Activated CD8-positive, alpha-beta T cell treated with anti-CD3 and anti-CD28 coated beads, Interleukin-2, amount 10 ng/mL, durations not matched to agents 7 days and 5 days (primary cell): Measurements from ENCODE around the gene MAPKAP1. TPM values are rescaled to one million over a fixed set of nuclear protein-coding genes. Genes with fewer than 3 reads are reported as not detected.
A peak's percentile ranks its signal among the peaks of the same experiment; 100 is the strongest.

Experiments used
- ATAC-seq: fragments of 150-1000 bp; cut with Tn5 transposase; one replicate; pipeline ENCODE4 v1.10.0; 2021; ENCODE audit warnings: moderate library complexity
- CTCF ChIA-PET: fragments of 350-600 bp; sonication (Branson Sonifier 250); formaldehyde crosslinking; loops from one replicate; lab custom pipeline; 2021; ENCODE audit warnings: antibody characterized with exemption; lab: Charles Lee
- POLR2A ChIA-PET: fragments of 350-600 bp; sonication (Branson Sonifier 250); formaldehyde crosslinking; loops from one replicate; lab custom pipeline; 2021; ENCODE audit warnings: antibody characterized with exemption; lab: Charles Lee
- DNase-seq: peaks from one replicate; pipeline ENCODE4 v3.0.0-alpha.2; 2020
- H3K27ac Mint-ChIP-seq: one replicate; pipeline ENCODE4 v1.8.0; 2021; ENCODE audit warnings: mild to moderate bottlenecking, mixed read lengths
- H3K27me3 Mint-ChIP-seq: one replicate; pipeline ENCODE4 v1.8.0; 2021; ENCODE audit warnings: low read depth, mixed read lengths
- H3K36me3 Mint-ChIP-seq: one replicate; pipeline ENCODE4 v1.8.0; 2021; ENCODE audit warnings: low read depth, mixed read lengths
- H3K4me1 Mint-ChIP-seq: one replicate; pipeline ENCODE4 v1.8.0; 2021; ENCODE audit warnings: low read depth, mixed read lengths
- H3K4me3 Mint-ChIP-seq: one replicate; pipeline ENCODE4 v1.8.0; 2021; ENCODE audit warnings: mild to moderate bottlenecking, mixed read lengths
- H3K9me3 Mint-ChIP-seq: one replicate; pipeline ENCODE4 v1.8.0; 2022; ENCODE audit warnings: mixed read lengths; ENCODE audit not compliant: insufficient read depth
- total RNA-seq, 2 experiments: library from RNA; stranded (reverse); gene quantifications; one replicate each; pipeline ENCODE4 v1.2.3, GENCODE V29; 2021

MAPKAP1 gene
- total RNA-seq, 2 experiments from 2014 or later: 60.4 to 63.9 TPM

DNA sequence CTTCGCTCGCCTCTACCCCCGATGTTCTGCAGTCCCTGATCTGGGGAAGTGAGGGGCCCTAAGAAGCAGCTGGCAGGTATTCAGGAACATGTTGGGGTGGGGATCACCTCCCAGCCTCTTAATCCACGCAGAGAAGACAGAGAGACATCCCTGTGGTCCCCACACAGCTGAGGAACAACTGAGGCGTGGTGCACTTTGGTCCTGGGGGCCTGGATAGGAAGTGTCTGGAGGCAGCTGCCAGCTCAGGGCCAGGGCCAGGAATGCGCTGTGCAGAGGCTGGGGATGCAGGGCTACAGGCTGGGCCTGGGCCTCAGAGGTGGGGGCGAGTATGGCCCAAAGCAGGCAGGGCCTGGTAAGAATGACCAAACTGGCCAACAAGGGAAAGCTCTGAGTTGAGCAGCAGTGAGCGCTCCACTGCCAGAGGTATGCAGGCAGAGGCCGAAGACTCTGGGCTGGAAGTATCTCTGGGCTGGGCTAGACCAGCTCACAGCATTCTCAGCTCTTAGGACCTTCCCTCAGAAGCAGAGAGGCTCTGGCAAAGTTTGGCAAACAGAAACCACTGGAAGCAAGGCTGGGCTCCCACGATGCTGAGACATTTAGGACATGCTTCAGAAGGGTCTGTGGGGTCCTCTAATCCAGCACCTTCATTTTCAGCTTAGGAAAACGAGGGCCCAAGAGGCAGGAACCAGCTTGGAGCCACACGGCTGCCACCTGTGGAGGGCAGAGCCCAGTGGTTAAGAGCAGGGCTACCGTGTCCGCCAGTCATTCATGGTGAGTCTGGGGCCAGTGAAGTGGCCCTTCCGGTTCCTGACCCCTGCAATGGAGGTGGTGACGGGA lies 271.0 kb downstream of the MAPKAP1 start:
- ATAC-seq (no peak), DNase-seq (no peak)
- H3K4me3 Mint-ChIP-seq: no peak overlapping the region
- POLR2A ChIA-PET: no interaction called here
- no peaks in the 10 kb centered on the region for H3K27me3 Mint-ChIP-seq
- no peak overlapping the region for H3K27ac Mint-ChIP-seq
- no peaks in the 10 kb centered on the region for H3K4me1 Mint-ChIP-seq
- CTCF ChIA-PET: no interaction called here
- H3K9me3 Mint-ChIP-seq: no peaks in the 10 kb centered on the region
- no peaks in the 10 kb centered on the region for H3K36me3 Mint-ChIP-seq

DNA sequence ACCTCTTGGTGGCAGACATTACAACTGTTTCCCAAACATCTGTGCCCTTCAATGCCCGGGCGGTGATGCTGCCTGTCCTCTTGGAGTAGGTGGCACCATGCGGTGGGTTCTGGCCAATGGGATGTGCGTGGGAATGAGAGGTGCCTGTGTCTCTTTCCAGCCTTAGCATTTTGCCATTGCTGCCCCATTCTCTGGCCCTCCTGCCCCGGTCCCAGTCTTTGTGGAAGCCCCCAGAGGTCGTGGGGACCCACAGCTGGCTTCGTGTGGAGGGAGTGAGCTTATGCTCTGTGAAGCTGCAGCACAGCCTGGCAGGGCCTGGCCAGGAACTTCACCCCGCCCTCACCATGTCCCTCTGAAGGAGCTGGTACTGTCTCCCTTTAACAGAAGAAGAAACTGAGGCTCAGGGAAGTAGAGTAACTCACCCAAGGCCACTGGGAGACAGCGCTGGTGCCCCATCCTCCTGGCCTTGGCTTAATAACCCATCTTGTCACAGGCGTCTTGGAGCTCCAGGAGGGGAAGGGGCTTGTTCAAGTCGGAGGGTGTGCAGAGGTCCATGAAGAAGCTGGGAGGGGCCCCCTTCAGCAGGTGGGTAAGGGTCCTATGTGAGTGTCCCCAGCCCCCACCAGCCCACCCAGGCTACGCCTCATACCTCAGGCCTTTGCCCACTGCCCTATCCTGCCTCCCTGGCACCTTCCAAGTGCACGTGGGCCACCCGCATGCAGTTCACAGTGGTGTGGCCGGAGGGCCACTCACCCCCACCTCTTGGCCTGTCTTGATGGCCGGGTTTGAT lies 271.8 kb downstream of the MAPKAP1 start:
- ATAC-seq (no peak), DNase-seq (no peak)
- H3K27ac Mint-ChIP-seq: no peak overlapping the region
- H3K4me3 Mint-ChIP-seq: no peak overlapping the region
- H3K4me1 Mint-ChIP-seq: no peaks in the 10 kb centered on the region
- H3K27me3 Mint-ChIP-seq: no peaks in the 10 kb centered on the region
- no peaks in the 10 kb centered on the region for H3K9me3 Mint-ChIP-seq
- POLR2A ChIA-PET: no interaction called here
- CTCF ChIA-PET: no interaction called here
- no peaks in the 10 kb centered on the region for H3K36me3 Mint-ChIP-seq

GRCh38 chr9:125433461-125434011 lies 273.5 kb downstream of the MAPKAP1 start:
- POLR2A ChIA-PET: no interaction called here

DNA sequence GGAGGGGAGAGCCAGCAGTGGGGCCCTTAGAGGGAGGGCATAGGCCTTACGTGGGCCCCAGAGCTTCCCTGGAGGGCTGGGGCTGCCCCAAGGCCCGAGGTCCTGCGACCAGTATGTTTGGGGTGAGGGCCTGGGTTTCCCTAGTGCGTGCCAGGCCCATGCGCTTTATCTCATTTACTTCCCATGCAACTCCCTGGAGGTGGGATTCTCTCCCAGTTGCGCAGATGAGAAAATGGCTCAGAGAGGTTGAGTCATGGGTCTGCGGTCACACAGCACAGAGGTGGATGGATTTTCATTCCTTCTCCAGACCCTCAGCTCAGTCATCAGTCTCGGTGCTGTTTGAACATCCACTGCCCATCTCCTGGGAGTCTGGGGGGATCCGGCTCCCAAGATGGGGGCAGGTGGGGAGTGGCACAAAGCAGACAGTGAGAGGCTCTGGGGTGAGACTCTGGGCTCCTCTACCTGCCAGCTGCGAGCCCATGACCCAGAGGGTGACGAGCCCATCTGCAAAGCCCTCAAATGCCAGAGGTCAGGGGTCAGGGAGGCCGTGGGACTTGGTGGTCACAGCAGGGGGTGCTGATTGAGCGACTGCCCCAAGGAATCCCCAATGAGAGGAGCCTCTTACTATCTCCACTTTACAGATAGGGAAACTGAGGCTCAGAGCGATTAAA lies 274.2 kb downstream of the MAPKAP1 start:
- H3K27ac Mint-ChIP-seq: no peak overlapping the region
- DNase-seq: no peak
- H3K9me3 Mint-ChIP-seq: no peaks in the 10 kb centered on the region
- CTCF ChIA-PET: no interaction called here
- H3K4me3 Mint-ChIP-seq: no peak overlapping the region
- H3K36me3 Mint-ChIP-seq: no peaks in the 10 kb centered on the region
- ATAC-seq: no peak
- no peaks in the 10 kb centered on the region for H3K27me3 Mint-ChIP-seq
- no peaks in the 10 kb centered on the region for H3K4me1 Mint-ChIP-seq
- POLR2A ChIA-PET: no interaction called here

More at GRCh38 chr9:125433461-125434011, 273.5 kb downstream of the MAPKAP1 start:
- Mint-ChIP-seq H3K9me3 (no peaks in the 10 kb centered on the region), H3K36me3 (no peaks in the 10 kb centered on the region), H3K27me3 (no peaks in the 10 kb centered on the region), H3K4me1 (no peaks in the 10 kb centered on the region), H3K4me3 (no peak overlapping the region), H3K27ac (no peak overlapping the region)
- DNase-seq (no peak), ATAC-seq (no peak)
- CTCF ChIA-PET: no interaction called here

GRCh38 chr9:125431741-125432271 lies 275.2 kb downstream of the MAPKAP1 start:
- Mint-ChIP-seq H3K27ac (no peak overlapping the region), H3K9me3 (no peaks in the 10 kb centered on the region), H3K27me3 (no peaks in the 10 kb centered on the region), H3K4me3 (no peak overlapping the region), H3K4me1 (no peaks in the 10 kb centered on the region), H3K36me3 (no peaks in the 10 kb centered on the region)
- ChIA-PET POLR2A (no interaction called here), CTCF (no interaction called here)
- no peak for DNase-seq
- ATAC-seq: no peak

GRCh38 chr9:125431012-125431305 lies 276.0 kb downstream of the MAPKAP1 start:
- ATAC-seq (no peak), DNase-seq (no peak)
- Mint-ChIP-seq H3K9me3 (no peaks in the 10 kb centered on the region), H3K27me3 (no peaks in the 10 kb centered on the region), H3K36me3 (no peaks in the 10 kb centered on the region), H3K4me1 (no peaks in the 10 kb centered on the region), H3K27ac (no peak overlapping the region), H3K4me3 (no peak overlapping the region)
- POLR2A ChIA-PET: no interaction called here
- CTCF ChIA-PET: no interaction called here

- no peaks in the 10 kb centered on the region for H3K36me3 Mint-ChIP-seq
- ChIA-PET POLR2A (no interaction called here), CTCF (no interaction called here)
- no peak overlapping the region for H3K4me3 Mint-ChIP-seq
- H3K27ac Mint-ChIP-seq: no peak overlapping the region
- no peaks in the 10 kb centered on the region for H3K4me1 Mint-ChIP-seq
- no peaks in the 10 kb centered on the region for H3K27me3 Mint-ChIP-seq
- DNase-seq: no peak
- no peak for ATAC-seq
- H3K9me3 Mint-ChIP-seq: no peaks in the 10 kb centered on the region
Measured at GRCh38 chr9:125430161-125431011, 276.6 kb downstream of the MAPKAP1 start.

DNA sequence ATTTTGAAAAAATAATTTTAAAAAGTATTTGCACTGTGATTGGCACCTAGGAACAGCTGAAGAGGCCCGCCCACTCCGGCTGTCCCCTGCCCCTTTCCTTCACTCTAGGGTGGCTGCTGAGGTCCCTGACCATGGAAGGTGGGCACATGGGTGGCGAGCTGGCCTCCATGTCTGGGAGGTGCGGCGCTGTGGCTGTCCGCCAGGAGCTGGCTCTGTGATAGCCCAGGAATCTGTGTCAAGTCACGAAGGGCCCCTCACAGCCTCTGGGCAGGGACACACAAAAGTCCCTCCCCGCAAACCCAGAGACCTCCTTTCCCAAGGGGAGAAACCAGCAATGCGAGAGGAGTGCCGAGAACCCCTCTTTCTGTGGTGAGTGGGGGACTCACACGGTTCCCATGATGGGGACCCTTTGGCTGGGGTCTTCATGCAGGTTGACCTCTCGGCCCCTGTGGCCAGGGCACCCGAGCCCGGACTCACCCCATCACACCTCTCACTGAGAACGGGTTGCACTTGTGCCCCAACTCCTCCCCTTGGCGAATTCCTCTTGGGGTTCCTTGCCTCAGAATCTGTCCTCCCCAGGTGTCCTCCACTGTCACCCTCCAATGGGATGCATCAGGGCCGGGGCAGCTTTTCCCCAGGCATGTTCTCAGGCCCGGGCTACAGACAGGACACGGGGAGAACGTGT lies 277.4 kb downstream of the MAPKAP1 start:
- Mint-ChIP-seq H3K27ac (no peak overlapping the region), H3K4me3 (no peak overlapping the region), H3K4me1 (no peaks in the 10 kb centered on the region), H3K36me3 (no peaks in the 10 kb centered on the region), H3K9me3 (no peaks in the 10 kb centered on the region), H3K27me3 (no peaks in the 10 kb centered on the region)
- DNase-seq (no peak), ATAC-seq (no peak)
- POLR2A ChIA-PET: no interaction called here
- CTCF ChIA-PET: no interaction called here

DNA sequence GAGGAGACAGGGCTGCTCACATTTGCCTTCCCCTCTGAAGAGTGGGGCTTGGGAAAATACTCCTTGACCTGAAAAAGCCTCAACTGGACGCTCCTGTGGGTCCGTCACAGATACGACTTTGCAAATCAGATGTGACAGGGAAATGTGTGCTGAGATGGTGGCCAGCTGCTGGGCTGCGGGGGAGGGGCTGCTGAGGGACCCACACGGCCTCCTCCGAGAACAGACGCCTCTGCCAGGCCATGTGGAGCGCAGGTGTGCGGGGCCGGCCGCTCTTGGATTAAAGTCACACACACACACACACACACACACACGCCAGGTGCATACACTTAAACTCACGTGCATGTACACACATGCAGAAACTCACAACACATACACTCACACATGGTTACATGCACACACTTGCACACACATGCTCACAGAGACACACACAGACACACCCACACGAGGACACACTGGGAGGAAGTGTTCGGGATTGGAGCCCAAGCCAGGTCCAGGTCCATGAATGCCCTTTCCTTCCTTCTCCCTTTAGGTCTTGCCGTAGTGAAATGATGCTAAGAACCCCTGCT lies 278.0 kb downstream of the MAPKAP1 start:
- H3K4me1 Mint-ChIP-seq: no peaks in the 10 kb centered on the region
- CTCF ChIA-PET: no interaction called here

GRCh38 chr9:125428060-125428901 lies 278.7 kb downstream of the MAPKAP1 start:
- no peak overlapping the region for H3K27ac Mint-ChIP-seq
- peak; percentile 43 for ATAC-seq
- CTCF ChIA-PET: interaction anchor here (1.0 kb wide), 1 partner anchor 20 kb away, joined by 4 read pairs; no protein-coding TSS in a partner anchor
- DNase-seq: peak; percentile 45
- POLR2A ChIA-PET: interaction anchor here (0.6 kb wide), 1 partner anchor 197 kb away, joined by 3 read pairs; no protein-coding TSS in a partner anchor
- H3K4me1 Mint-ChIP-seq: no peaks in the 10 kb centered on the region
- H3K27me3 Mint-ChIP-seq: no peaks in the 10 kb centered on the region
- no peak overlapping the region for H3K4me3 Mint-ChIP-seq
- H3K9me3 Mint-ChIP-seq: no peaks in the 10 kb centered on the region
- H3K36me3 Mint-ChIP-seq: no peaks in the 10 kb centered on the region

More for the DNA sequence above, 278.0 kb downstream of the MAPKAP1 start:
- no peak overlapping the region for H3K27ac Mint-ChIP-seq
- no peak overlapping the region for H3K4me3 Mint-ChIP-seq
- ATAC-seq (no peak), DNase-seq (no peak)
- no peaks in the 10 kb centered on the region for H3K9me3 Mint-ChIP-seq
- H3K27me3 Mint-ChIP-seq: no peaks in the 10 kb centered on the region
- POLR2A ChIA-PET: interaction anchor here (0.6 kb wide), 1 partner anchor 196 kb away, joined by 3 read pairs; no protein-coding TSS in a partner anchor
- H3K36me3 Mint-ChIP-seq: no peaks in the 10 kb centered on the region
